ENCODE data around the gene DOCK11.

DNA sequence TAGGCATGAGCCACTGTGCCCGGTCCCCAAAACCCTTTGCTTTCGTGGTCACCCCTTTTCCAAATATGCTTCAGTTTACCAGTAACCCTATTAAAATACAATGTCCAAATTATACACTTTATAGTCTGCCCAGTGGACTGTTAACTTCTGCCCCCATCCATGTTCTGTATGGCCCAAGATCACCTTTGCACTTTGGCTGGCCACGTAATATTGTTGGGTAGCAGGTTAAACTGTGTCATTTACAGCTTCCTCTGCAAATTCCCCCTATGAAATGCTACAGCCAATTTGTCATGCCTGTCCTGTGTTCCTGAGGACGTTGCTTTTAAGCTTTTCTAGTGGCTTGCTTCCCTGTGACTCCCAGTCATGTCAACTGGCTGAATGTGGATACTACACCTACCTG is 130.7 kb downstream of the DOCK11 start:
- TF ChIP-seq, protein P1, sequence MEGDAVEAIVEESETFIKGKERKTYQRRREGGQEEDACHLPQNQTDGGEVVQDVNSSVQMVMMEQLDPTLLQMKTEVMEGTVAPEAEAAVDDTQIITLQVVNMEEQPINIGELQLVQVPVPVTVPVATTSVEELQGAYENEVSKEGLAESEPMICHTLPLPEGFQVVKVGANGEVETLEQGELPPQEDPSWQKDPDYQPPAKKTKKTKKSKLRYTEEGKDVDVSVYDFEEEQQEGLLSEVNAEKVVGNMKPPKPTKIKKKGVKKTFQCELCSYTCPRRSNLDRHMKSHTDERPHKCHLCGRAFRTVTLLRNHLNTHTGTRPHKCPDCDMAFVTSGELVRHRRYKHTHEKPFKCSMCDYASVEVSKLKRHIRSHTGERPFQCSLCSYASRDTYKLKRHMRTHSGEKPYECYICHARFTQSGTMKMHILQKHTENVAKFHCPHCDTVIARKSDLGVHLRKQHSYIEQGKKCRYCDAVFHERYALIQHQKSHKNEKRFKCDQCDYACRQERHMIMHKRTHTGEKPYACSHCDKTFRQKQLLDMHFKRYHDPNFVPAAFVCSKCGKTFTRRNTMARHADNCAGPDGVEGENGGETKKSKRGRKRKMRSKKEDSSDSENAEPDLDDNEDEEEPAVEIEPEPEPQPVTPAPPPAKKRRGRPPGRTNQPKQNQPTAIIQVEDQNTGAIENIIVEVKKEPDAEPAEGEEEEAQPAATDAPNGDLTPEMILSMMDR (conservative IDR thresholded peaks at IDR 0.05 in 1 of 2, IDR thresholded peaks at IDR 0.05 in 1 of 2; ENCODE audit: low read depth in 1 of 2, low read length in 2 of 2): no peak
- TF ChIP-seq EZH2 (IDR thresholded peaks at IDR 0.05; ENCODE audit: low read length, missing control alignments): no peak

Measured in fibroblast of lung (primary cell).